OCI-LY7 (cell line): Measurements from ENCODE around the gene RHOXF1.
"Not testable (repeated sequence)": the region's sequence is repeated elsewhere in the genome, so short reads cannot be mapped to it uniquely, and the experiment has no call there.

ENCODE experiments used
- CTCF ChIP-seq: fragments of 200-600 bp; sonication (generic); conservative IDR thresholded peaks from 2 replicates; pipeline ENCODE4 v1.5.1; 2014; ENCODE audit warnings: mild to moderate bottlenecking, antibody characterized with exemption, low read length, moderate library complexity, mixed read lengths
- EZH2phosphoT487 ChIP-seq: fragments of 200-600 bp; sonication (generic); IDR thresholded peaks from 2 replicates; pipeline ENCODE4 v1.6.1; 2018; ENCODE audit warnings: low read depth, borderline replicate concordance, mild to moderate bottlenecking, mixed run types, antibody characterized with exemption, low read length, moderate library complexity, mixed read lengths

DNA sequence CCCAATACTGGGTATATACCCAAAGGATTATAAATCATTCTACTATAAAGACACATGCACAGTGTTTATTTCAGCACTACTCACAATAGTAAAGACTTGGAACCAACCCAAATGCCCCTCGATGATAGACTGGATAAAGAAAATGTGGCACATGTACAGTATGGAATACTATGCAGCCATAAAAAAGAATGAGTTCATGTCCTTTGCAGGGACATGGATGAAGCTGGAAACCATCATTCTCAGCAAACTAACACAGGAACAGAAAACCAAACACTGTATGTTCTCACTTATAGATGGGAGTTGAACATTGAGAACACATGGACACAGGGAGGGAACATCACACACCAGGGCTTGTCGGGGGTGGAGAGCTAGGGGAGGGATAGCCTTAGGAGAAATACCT, 11.0 kb downstream of the RHOXF1 start:
- not testable (repeated sequence) for TF ChIP-seq CTCF, EZH2phosphoT487
